ENCODE data around the gene ADCK2.

- TF ChIP-seq CTCF (IDR thresholded peaks at IDR 0.05; ENCODE audit: low read depth, low read length, missing input control) (no peak), FOXA1 (IDR thresholded peaks at IDR 0.05) (no peak)
Measured at GRCh38 chr7:140685407-140686087, 12.8 kb downstream of the ADCK2 start.

Data from liver (tissue), 2 donors.